Measurements from ENCODE around the gene PRKCH.

The PRKCH gene

DNA sequence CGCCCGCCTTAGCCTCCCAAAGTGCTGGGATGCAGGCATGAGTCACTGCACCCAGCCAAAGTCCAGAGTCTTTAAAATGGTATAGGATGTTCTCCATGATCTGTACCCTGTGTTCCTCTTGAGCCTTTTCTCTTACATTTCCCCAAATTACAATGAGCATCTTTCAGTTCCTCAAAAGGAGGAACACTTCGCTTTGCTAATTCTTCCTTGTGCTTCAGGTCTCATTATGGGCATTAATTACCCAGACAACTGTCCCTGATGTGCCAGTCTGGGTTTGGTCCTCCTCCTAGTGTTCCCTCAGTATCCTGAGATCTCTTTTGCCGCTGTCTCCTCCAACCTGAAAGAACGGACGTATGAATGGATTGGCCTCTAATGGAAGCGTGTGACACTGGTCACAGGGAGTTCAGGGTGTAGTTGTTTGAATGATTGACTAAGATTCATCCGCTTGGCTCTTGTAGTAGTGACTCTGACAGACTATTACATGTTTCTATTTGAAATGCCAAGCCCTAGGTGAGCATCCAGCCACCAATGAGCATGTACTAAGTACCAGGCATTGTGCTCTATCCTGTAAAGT lies 8.2 kb downstream of the PRKCH start:
- no peak for TF ChIP-seq POLR2AphosphoS5 (IDR thresholded peaks at IDR 0.05; ENCODE audit: low read depth)
- peak; percentile 55 for TF ChIP-seq SPI1 (IDR thresholded peaks at IDR 0.05; ENCODE audit: borderline replicate concordance, low read depth)
- TF ChIP-seq, protein P1, sequence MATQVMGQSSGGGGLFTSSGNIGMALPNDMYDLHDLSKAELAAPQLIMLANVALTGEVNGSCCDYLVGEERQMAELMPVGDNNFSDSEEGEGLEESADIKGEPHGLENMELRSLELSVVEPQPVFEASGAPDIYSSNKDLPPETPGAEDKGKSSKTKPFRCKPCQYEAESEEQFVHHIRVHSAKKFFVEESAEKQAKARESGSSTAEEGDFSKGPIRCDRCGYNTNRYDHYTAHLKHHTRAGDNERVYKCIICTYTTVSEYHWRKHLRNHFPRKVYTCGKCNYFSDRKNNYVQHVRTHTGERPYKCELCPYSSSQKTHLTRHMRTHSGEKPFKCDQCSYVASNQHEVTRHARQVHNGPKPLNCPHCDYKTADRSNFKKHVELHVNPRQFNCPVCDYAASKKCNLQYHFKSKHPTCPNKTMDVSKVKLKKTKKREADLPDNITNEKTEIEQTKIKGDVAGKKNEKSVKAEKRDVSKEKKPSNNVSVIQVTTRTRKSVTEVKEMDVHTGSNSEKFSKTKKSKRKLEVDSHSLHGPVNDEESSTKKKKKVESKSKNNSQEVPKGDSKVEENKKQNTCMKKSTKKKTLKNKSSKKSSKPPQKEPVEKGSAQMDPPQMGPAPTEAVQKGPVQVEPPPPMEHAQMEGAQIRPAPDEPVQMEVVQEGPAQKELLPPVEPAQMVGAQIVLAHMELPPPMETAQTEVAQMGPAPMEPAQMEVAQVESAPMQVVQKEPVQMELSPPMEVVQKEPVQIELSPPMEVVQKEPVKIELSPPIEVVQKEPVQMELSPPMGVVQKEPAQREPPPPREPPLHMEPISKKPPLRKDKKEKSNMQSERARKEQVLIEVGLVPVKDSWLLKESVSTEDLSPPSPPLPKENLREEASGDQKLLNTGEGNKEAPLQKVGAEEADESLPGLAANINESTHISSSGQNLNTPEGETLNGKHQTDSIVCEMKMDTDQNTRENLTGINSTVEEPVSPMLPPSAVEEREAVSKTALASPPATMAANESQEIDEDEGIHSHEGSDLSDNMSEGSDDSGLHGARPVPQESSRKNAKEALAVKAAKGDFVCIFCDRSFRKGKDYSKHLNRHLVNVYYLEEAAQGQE (IDR thresholded peaks at IDR 0.05; ENCODE audit: insufficient replicate concordance, low read depth) = no peak
- TF ChIP-seq, protein P2, sequence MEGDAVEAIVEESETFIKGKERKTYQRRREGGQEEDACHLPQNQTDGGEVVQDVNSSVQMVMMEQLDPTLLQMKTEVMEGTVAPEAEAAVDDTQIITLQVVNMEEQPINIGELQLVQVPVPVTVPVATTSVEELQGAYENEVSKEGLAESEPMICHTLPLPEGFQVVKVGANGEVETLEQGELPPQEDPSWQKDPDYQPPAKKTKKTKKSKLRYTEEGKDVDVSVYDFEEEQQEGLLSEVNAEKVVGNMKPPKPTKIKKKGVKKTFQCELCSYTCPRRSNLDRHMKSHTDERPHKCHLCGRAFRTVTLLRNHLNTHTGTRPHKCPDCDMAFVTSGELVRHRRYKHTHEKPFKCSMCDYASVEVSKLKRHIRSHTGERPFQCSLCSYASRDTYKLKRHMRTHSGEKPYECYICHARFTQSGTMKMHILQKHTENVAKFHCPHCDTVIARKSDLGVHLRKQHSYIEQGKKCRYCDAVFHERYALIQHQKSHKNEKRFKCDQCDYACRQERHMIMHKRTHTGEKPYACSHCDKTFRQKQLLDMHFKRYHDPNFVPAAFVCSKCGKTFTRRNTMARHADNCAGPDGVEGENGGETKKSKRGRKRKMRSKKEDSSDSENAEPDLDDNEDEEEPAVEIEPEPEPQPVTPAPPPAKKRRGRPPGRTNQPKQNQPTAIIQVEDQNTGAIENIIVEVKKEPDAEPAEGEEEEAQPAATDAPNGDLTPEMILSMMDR (IDR thresholded peaks at IDR 0.05; ENCODE audit: insufficient read depth, low read length) = no peak
- TF ChIP-seq GABPA (IDR thresholded peaks at IDR 0.05; ENCODE audit: low read depth) = no peak
- peaks cover under 1% of the 10 kb centered on the region for H3K27me3 ChIP-seq (ENCODE audit: insufficient read depth, poor library complexity, severe bottlenecking)
- DNase-seq (ENCODE audit: low read depth in 1 of 2, low spot score in 1 of 2) = no peak
- no peak overlapping the region for H3K27ac ChIP-seq (replicated peaks)
- no peak overlapping the region for H3K4me3 ChIP-seq (replicated peaks; ENCODE audit: insufficient read depth, low read length)

DNA sequence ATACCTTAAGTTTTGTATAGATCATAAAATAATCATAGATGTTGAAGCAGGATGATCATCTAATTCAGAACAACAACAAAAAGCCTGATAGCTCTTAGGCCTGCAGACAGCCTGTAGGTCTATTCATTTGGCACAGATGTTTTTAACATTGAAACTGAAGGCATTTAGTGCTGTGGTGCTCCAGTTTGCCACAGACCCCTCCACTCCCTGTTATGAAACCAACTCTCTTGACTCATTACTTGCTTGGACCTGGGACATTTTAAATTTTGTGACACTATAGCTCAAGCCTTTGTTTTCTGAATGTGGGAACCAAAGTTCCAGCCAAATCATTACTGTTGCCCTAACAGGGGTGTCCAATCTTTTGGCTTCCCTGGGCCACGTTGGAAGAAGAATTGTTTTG lies 9.1 kb downstream of the PRKCH start:
- TF ChIP-seq, protein P1 (IDR thresholded peaks at IDR 0.05; ENCODE audit: insufficient replicate concordance, low read depth) = no peak
- no peak for TF ChIP-seq POLR2AphosphoS5 (IDR thresholded peaks at IDR 0.05; ENCODE audit: low read depth)
- TF ChIP-seq, protein P2 (IDR thresholded peaks at IDR 0.05; ENCODE audit: insufficient read depth, low read length) = no peak
- no peak for TF ChIP-seq SPI1 (IDR thresholded peaks at IDR 0.05; ENCODE audit: borderline replicate concordance, low read depth)
- TF ChIP-seq GABPA (IDR thresholded peaks at IDR 0.05; ENCODE audit: low read depth) = no peak
- DNase-seq (ENCODE audit: low read depth in 1 of 2, low spot score in 1 of 2) = no peak
- Histone ChIP-seq H3K4me3 (replicated peaks; ENCODE audit: insufficient read depth, low read length) (no peak overlapping the region), H3K27me3 (ENCODE audit: insufficient read depth, poor library complexity, severe bottlenecking) (no peaks in the 10 kb centered on the region), H3K27ac (replicated peaks) (no peak overlapping the region)

DNA sequence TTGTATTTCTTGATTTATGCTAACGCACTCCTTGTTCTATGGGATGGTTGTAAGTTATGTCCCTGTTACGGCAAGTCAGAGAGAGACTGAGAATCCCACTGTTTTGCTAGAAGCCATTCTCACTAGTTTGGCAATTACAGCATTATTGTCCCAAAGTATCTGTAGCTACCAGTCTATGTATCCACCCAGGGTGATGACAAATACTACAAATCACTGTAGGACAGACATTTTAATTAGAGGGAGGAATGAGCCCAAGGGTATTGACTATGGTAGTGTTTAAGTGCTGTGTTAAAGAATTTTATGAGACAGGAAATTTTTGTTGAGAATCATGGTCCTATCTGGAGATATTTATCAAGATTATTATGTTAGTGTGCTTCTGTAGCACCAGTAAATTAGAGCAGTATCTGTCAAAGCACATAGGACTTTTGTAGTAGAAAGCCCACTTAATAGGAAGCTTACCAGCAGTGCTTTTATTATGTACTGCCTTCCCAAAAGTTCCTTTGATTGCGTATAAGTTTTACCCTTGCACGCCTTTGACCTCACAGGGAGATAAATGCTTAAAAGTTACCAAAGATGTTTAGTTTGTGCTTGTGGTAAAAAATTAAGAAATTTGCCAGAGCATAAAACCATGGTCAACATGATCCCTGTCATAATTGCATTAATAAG lies 10.7 kb downstream of the PRKCH start:
- H3K4me3 ChIP-seq (replicated peaks; ENCODE audit: insufficient read depth, low read length) = no peak overlapping the region
- H3K27me3 ChIP-seq (ENCODE audit: insufficient read depth, poor library complexity, severe bottlenecking) = no peaks in the 10 kb centered on the region
- H3K27ac ChIP-seq (replicated peaks) = no peak overlapping the region
- no peak for DNase-seq (ENCODE audit: low read depth in 1 of 2, low spot score in 1 of 2)
- TF ChIP-seq, protein P2 (IDR thresholded peaks at IDR 0.05; ENCODE audit: insufficient read depth, low read length) = no peak
- TF ChIP-seq POLR2AphosphoS5 (IDR thresholded peaks at IDR 0.05; ENCODE audit: low read depth) (no peak), GABPA (IDR thresholded peaks at IDR 0.05; ENCODE audit: low read depth) (no peak), SPI1 (IDR thresholded peaks at IDR 0.05; ENCODE audit: borderline replicate concordance, low read depth) (no peak)
- TF ChIP-seq, protein P1 (IDR thresholded peaks at IDR 0.05; ENCODE audit: insufficient replicate concordance, low read depth) = no peak
